ENCODE measurements around the gene CRACR2A. TPM values are rescaled to one million over a fixed set of nuclear protein-coding genes. Genes with fewer than 3 reads are reported as not detected.

CRACR2A gene
- total RNA-seq, 1 experiment from 2014 or later = 17.9 TPM

GRCh38 chr12:3752096-3752709 is 706 bp downstream of the CRACR2A start:
- peak; percentile 73 for DNase-seq (ENCODE audit: low read depth)

- no peak for DNase-seq (ENCODE audit: low read depth)
Measured at GRCh38 chr12:3751151-3752095, 1.5 kb downstream of the CRACR2A start.

GRCh38 chr12:3750616-3751015 is 2.3 kb downstream of the CRACR2A start:
- DNase-seq (ENCODE audit: low read depth) = no peak

GRCh38 chr12:3748620-3749019 is 4.3 kb downstream of the CRACR2A start:
- DNase-seq (ENCODE audit: low read depth) = no peak

GRCh38 chr12:3747976-3748619 is 4.8 kb downstream of the CRACR2A start:
- no peak for DNase-seq (ENCODE audit: low read depth)

- no peak for DNase-seq (ENCODE audit: low read depth)
Measured at GRCh38 chr12:3747543-3747942, 5.4 kb downstream of the CRACR2A start.

- DNase-seq (ENCODE audit: low read depth) = no peak
Measured at GRCh38 chr12:3746758-3747157, 6.2 kb downstream of the CRACR2A start.

- DNase-seq (ENCODE audit: low read depth) = no peak
Measured at GRCh38 chr12:3745152-3745551, 7.8 kb downstream of the CRACR2A start.

- no peak for DNase-seq (ENCODE audit: low read depth)
Measured at GRCh38 chr12:3744229-3744901, 8.5 kb downstream of the CRACR2A start.

GRCh38 chr12:3743803-3744202 is 9.1 kb downstream of the CRACR2A start:
- no peak for DNase-seq (ENCODE audit: low read depth)

GRCh38 chr12:3741882-3742672 is 10.8 kb downstream of the CRACR2A start:
- no peak for DNase-seq (ENCODE audit: low read depth)

GRCh38 chr12:3740480-3741231 is 12.3 kb downstream of the CRACR2A start:
- DNase-seq (ENCODE audit: low read depth) = no peak

GRCh38 chr12:3735432-3735831 is 17.5 kb downstream of the CRACR2A start:
- DNase-seq (ENCODE audit: low read depth) = no peak

GRCh38 chr12:3732901-3733300 is 20.0 kb downstream of the CRACR2A start:
- DNase-seq (ENCODE audit: low read depth) = no peak

- no peak for DNase-seq (ENCODE audit: low read depth)
Measured at GRCh38 chr12:3730111-3730510, 22.8 kb downstream of the CRACR2A start.

GRCh38 chr12:3728686-3729085 is 24.2 kb downstream of the CRACR2A start:
- DNase-seq (ENCODE audit: low read depth) = peak; percentile 55

GRCh38 chr12:3727877-3728632 is 24.9 kb downstream of the CRACR2A start:
- DNase-seq (ENCODE audit: low read depth) = peak; percentile 85

GRCh38 chr12:3727354-3727753 is 25.6 kb downstream of the CRACR2A start:
- DNase-seq (ENCODE audit: low read depth) = no peak

GRCh38 chr12:3726456-3726855 is 26.5 kb downstream of the CRACR2A start:
- DNase-seq (ENCODE audit: low read depth) = no peak
